Measurements from ENCODE around the gene TNXB. TPM values are rescaled to one million over a fixed set of nuclear protein-coding genes. Genes with fewer than 3 reads are reported as not detected.
"Not testable (repeated sequence)": the region's sequence is repeated elsewhere in the genome, so short reads cannot be mapped to it uniquely, and the experiment has no call there.

Gene TNXB
- total RNA-seq, 4 donors from 2014 or later: 38.5 to 301 (median 117) TPM

DNA sequence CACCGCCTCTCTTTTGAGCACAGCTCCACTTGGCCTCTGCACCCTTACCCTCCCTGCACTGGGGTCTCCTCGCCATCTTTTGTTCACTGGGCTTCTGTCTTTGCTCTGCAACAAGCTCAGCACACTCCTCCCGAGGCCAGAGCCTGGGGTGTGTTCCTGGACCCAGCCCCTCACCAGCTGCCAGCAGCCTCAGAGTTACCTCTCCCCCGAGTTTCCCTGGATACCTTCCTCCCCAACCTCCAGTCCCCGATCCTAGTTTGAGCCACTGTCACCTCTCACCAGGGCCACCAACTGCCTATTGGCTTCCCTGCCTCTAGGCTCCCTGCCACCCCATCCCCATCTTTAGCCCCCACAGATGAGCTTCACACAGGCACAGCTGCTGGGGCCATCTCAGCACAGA, 58.6 kb downstream of the TNXB start:
- DNase-seq: no peak
- Histone ChIP-seq H3K27me3 (no peaks in the 10 kb centered on the region), H3K4me3 (no peak overlapping the region), H3K27ac (no peak overlapping the region), H3K36me3 (peaks cover 0 to under 1% (median 0%) of the 10 kb centered on the region in 3 donors), H3K9me3 (no peaks in the 10 kb centered on the region), H3K4me1 (peaks cover 0 to 6% (median 4%) of the 10 kb centered on the region in 4 donors)
- TF ChIP-seq, protein P1, sequence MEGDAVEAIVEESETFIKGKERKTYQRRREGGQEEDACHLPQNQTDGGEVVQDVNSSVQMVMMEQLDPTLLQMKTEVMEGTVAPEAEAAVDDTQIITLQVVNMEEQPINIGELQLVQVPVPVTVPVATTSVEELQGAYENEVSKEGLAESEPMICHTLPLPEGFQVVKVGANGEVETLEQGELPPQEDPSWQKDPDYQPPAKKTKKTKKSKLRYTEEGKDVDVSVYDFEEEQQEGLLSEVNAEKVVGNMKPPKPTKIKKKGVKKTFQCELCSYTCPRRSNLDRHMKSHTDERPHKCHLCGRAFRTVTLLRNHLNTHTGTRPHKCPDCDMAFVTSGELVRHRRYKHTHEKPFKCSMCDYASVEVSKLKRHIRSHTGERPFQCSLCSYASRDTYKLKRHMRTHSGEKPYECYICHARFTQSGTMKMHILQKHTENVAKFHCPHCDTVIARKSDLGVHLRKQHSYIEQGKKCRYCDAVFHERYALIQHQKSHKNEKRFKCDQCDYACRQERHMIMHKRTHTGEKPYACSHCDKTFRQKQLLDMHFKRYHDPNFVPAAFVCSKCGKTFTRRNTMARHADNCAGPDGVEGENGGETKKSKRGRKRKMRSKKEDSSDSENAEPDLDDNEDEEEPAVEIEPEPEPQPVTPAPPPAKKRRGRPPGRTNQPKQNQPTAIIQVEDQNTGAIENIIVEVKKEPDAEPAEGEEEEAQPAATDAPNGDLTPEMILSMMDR (IDR thresholded peaks at IDR 0.05): no peak
- no peak for TF ChIP-seq POLR2A (IDR thresholded peaks at IDR 0.05)

DNA sequence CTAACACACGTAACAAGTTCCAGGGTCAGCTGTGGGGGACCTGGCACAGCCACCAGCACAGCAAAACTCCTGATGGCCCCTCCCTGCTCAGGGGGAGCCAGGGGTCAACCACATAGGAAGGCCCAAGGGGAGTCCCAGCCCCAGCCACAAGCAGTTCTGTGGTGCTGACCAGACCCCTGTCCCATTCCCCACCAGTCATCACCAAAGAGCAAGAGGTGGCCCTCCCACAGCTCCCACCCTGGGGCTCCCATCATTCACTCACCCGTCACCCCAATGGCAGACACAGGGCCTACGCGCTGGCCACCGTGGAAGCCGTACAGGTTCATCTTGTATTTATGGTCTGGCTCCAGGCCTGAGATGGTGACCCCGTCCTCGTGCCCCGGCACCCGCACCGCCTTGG, 59.4 kb downstream of the TNXB start:
- not testable (repeated sequence) for DNase-seq, H3K27ac ChIP-seq, H3K4me1 ChIP-seq, H3K9me3 ChIP-seq, H3K4me3 ChIP-seq, H3K27me3 ChIP-seq, H3K36me3 ChIP-seq

DNA sequence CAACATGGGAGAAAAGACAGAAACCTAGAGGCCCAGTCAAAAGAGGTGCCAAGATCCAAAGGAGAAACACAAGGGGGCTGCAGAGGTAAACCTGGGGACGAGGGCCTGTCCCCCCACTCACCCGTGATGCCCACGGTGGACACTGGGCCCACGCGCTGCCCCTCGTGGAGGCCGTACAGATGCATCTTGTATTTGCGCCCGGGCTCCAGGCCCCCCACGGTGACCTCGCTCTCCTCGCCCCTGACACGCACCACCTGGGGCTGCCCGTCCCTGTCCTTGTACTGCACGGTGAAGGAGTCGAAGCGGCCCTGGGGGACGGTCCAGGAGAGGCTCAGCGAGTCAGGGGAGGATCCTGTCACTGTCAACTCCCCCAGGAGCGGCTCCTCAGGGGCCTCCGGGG, 60.0 kb downstream of the TNXB start:
- H3K27me3 ChIP-seq, H3K4me1 ChIP-seq, H3K9me3 ChIP-seq, DNase-seq, H3K36me3 ChIP-seq, H3K27ac ChIP-seq, H3K4me3 ChIP-seq: not testable (repeated sequence)

DNA sequence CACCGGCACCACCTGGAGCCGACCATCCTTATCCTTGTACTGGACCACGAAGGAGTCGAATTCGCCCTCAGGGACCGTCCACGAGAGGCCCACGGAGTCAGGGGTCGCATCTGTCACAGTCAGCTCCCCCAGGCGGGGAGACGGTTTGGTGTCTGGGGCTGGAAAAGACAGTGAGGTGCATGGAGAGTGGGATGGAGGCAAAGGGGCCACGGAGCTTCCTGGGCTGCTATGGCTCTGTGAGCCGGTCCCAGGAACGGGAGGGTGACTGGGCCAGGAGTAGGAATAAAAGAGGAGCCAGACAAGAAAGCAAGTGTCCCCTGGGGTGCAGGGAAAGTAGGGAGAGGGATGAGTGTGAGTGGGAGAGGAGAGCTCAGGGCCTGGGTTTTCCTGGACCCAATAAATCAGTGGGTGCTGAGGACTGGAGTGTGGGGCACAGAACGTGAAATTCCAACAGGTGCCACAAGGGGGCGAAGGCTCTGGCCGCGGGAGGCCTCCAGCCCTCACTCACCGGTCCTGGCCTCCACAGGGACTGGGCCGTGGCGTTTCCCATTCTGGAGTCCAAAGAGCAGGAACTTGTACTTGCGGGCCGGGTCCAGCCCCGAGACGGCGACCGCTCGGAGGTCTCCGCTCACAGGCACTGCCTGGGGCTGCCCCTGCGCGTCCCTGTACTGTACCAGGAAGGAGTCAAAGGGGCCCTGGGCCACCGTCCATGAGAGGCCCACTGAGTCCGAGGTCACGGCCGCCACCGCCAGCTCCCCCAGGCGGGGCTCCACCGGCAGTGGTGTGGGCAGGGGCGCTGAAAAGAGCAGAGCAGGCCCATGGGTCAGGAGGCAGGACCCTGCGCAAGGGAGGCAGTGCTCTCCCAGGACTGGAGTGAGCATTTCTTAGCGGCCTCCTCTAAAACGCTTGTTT, 61.0 kb downstream of the TNXB start:
- Histone ChIP-seq H3K4me1 (peaks cover 0 to 6% (median 4%) of the 10 kb centered on the region in 4 donors), H3K4me3 (peak overlapping the region in 1 of 4 donors; percentile 20), H3K36me3 (no peaks in the 10 kb centered on the region), H3K27me3 (no peaks in the 10 kb centered on the region), H3K27ac (peak overlapping the region; percentile 46 to 74 (median 66)), H3K9me3 (no peaks in the 10 kb centered on the region)
- DNase-seq: peak; percentile 56 to 89 (median 85)
- TF ChIP-seq POLR2A (IDR thresholded peaks at IDR 0.05): no peak
- TF ChIP-seq, protein P1 (IDR thresholded peaks at IDR 0.05): peak; percentile 79 to 88 (median 82)

DNA sequence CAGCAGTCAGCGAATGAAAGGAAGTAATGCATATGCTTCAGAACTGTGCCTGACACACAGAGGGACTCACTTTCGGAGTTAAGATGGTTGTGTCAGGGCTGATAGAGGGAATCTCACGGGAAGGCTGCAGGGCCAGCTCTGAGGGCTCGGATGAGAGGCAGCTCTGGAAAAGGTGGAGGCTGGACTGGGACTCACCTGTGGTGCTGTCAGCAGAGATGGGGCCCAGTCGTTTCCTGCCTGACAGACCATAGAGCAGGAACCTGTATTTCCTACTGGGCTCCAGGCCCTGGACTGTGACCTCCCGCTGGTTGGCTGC, 61.6 kb downstream of the TNXB start:
- Histone ChIP-seq H3K36me3 (no peaks in the 10 kb centered on the region), H3K27ac (peak overlapping the region; percentile 60 to 74 (median 66)), H3K27me3 (no peaks in the 10 kb centered on the region), H3K9me3 (no peaks in the 10 kb centered on the region), H3K4me1 (peaks cover 0 to 6% (median 4%) of the 10 kb centered on the region in 4 donors), H3K4me3 (no peak overlapping the region)
- DNase-seq: no peak
- TF ChIP-seq, protein P1 (IDR thresholded peaks at IDR 0.05): no peak
- TF ChIP-seq POLR2A (IDR thresholded peaks at IDR 0.05): no peak

DNA sequence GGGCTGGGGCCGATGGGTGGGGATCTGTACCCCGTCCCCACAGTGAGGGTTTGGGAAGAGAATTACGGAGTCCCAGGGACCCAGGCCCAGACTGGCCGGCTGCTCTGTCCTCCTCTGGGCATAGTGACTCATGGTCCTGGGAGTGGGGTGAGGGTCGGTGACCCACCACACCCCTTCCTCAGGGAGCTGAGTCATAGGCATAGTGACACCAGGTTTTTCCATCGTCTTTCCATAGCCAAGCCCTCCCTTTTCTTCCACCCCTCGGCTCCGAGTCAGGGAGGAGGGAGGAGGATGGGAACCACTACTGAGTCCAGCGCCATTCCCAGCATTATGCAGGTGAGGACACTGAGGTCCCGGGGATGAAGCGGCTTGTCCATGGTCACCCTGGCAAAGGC, 62.1 kb downstream of the TNXB start:
- no peaks in the 10 kb centered on the region for H3K9me3 ChIP-seq
- H3K4me3 ChIP-seq: no peak overlapping the region
- H3K36me3 ChIP-seq: no peaks in the 10 kb centered on the region
- DNase-seq: peak in 1 of 3 donors; percentile 56
- H3K27me3 ChIP-seq: no peaks in the 10 kb centered on the region
- TF ChIP-seq POLR2A (IDR thresholded peaks at IDR 0.05): no peak
- TF ChIP-seq, protein P1 (IDR thresholded peaks at IDR 0.05): no peak
- H3K4me1 ChIP-seq: peaks cover 0 to 6% (median 4%) of the 10 kb centered on the region in 4 donors
- peak overlapping the region; percentile 60 to 74 (median 66) for H3K27ac ChIP-seq
